ENCODE data around the gene THADA.
"Not testable (repeated sequence)": the region's sequence is repeated elsewhere in the genome, so short reads cannot be mapped to it uniquely, and the experiment has no call there.

Gene THADA, protein sequence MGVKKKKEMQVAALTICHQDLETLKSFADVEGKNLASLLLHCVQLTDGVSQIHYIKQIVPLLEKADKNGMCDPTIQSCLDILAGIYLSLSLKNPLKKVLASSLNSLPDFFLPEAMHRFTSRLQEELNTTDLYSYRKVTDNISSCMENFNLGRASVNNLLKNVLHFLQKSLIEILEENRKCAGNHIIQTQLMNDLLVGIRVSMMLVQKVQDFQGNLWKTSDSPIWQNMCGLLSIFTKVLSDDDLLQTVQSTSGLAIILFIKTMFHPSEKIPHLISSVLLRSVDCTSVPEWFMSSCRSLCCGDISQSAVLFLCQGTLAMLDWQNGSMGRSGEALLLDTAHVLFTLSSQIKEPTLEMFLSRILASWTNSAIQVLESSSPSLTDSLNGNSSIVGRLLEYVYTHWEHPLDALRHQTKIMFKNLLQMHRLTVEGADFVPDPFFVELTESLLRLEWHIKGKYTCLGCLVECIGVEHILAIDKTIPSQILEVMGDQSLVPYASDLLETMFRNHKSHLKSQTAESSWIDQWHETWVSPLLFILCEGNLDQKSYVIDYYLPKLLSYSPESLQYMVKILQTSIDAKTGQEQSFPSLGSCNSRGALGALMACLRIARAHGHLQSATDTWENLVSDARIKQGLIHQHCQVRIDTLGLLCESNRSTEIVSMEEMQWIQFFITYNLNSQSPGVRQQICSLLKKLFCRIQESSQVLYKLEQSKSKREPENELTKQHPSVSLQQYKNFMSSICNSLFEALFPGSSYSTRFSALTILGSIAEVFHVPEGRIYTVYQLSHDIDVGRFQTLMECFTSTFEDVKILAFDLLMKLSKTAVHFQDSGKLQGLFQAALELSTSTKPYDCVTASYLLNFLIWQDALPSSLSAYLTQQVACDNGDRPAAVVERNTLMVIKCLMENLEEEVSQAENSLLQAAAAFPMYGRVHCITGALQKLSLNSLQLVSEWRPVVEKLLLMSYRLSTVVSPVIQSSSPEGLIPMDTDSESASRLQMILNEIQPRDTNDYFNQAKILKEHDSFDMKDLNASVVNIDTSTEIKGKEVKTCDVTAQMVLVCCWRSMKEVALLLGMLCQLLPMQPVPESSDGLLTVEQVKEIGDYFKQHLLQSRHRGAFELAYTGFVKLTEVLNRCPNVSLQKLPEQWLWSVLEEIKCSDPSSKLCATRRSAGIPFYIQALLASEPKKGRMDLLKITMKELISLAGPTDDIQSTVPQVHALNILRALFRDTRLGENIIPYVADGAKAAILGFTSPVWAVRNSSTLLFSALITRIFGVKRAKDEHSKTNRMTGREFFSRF (N-terminal part only)

GRCh38 chr2:43595603-43596412 lies at the start of gene THADA:
Gene THADA, minus strand, starts transcription at chr2:43596038. Its CDS starts 3,646 bp downstream, at chr2:43592392.
- peak; percentile 89 for DNase-seq (ENCODE audit: low read depth, low spot score)

GRCh38 chr2:43643680-43644079 lies 47.8 kb upstream of the THADA start:
- no peak for DNase-seq (ENCODE audit: low read depth, low spot score)

DNA sequence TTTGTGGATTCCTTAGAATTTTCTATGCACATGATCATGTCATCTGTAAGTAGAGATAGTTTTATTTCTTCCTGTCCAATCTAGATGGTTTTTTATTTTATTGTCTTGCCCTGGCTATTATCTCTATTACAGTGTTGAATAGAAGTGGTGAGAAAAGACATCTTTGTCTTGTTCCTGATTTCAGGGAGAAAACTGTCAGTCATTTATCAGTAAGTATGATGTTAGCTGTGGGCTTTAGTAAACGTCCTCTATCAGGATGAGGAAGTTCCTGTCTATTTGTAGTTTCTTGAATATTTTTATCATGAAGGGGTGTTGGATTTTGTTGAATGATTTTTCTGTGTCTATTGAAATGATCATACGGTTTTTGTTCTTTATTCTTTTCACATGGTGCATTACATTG lies 46.5 kb upstream of the THADA start:
- DNase-seq (ENCODE audit: low read depth, low spot score), result no peak

- peak; percentile 56 for DNase-seq (ENCODE audit: low read depth, low spot score)
Measured at GRCh38 chr2:43637030-43637803, 41.4 kb upstream of the THADA start, which contains the start of gene PLEKHH2. Gene PLEKHH2, plus strand, starts transcription at chr2:43637260. Its CDS starts 7,414 bp downstream, at chr2:43644674.

DNA sequence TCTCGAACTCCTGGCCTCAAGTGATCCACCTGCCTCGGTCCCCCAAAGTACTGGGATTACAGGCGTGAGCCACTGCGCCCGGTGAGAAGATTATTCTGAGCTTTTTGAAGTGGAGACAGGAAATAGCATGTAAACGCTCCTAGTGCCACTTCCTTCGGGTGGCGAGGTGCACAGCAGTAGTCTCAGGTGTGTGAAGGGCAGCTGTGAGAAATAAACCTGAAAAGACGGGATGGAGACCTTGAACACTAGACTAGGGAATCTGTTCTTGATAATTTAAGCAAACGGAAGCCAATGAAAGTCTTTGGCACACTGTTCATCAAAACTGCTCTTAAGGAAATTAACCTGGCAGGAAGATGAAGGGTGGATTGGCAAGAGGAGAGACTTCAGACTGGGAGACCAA lies 40.8 kb upstream of the THADA start:
- DNase-seq (ENCODE audit: low read depth, low spot score), result no peak

DNA sequence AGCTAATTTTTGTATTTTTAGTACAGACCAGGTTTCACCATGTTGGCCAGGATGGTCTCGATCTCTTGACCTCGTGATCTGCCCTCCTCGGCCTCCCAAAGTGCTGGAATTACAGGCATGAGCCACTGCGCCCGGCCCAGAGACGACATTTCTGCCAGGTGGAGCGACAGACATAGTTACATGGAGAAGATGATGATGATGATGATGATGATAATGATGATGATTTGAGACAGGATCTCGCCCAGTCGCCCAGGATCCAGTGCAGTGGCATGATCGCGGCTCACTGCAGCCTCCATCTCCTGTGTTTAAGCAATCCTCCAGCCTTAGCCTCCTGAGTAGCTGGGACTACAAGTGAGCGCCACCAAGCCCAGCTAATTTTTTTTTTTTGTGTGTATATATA lies 40.3 kb upstream of the THADA start:
- DNase-seq (ENCODE audit: low read depth, low spot score), result not testable (repeated sequence)

- no peak for DNase-seq (ENCODE audit: low read depth, low spot score)
Measured at GRCh38 chr2:43634604-43635306, 38.9 kb upstream of the THADA start.

GRCh38 chr2:43631618-43632317 lies 35.9 kb upstream of the THADA start:
- DNase-seq (ENCODE audit: low read depth, low spot score), result no peak

GRCh38 chr2:43622931-43623451 lies 27.2 kb upstream of the THADA start:
- DNase-seq (ENCODE audit: low read depth, low spot score), result no peak

DNA sequence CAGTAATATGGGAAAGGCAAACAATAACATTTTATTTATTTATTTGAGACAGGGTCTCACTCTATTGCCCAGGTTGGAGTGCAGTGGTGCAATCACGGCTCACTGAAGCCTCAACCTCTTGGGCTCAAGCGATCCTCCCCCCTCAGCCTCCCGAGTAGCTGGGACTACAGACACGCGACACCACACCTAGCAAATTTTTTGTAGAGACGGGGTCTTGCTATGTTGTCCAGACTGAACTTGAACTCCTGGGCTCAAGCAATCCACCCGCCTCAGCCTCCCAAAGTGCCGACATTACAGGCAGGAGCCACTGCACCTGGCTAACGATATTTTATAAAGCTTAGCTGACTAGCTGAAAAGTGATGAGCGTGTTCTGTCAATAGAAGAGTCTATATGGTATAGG lies 23.7 kb upstream of the THADA start:
- no peak for DNase-seq (ENCODE audit: low read depth, low spot score)

- no peak for DNase-seq (ENCODE audit: low read depth, low spot score)
Measured at GRCh38 chr2:43616967-43617680, 21.3 kb upstream of the THADA start.

GRCh38 chr2:43612944-43613343 lies 17.1 kb upstream of the THADA start:
- no peak for DNase-seq (ENCODE audit: low read depth, low spot score)

DNA sequence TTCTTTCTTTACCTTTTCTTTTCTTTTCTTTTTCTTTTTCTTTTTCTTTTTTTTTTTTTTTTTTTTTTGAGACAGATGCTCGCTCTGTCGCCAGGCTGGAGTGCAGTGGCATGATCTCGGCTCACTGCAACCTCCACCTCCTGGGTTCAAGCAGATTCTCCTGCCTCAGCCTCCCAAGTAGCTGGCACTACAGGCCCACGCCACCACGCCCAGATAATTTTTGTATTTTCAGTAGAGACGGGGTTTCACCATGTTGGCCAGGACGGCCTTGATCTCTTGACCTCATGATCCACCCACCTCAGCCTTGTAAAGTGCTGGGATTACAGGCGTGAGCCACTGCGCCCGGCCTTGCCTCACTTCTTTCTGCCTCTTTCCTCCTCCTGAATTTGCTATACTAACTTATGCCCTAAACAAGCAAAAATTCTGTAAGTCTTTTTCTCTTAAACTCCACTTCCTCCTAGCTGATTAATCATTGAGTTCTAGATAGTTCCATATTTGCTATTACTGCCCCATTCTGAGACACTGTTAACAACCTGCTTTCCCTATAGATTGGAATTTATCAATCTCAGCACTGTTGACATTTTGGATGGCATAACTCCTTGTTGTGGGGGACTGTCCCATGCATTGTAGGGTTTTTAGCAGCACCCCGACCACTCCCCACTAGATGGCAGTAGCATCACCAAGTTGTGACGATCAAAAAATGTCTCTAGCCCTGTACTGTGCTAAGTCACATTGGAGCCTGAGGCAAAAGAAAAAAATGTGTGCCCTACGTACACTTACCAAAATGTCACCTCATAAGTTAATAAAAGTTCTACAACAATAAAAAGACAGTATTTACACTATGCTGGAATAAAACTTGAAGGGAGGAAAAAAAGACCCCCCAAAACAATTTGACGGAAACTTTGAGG lies 16.4 kb upstream of the THADA start:
- DNase-seq (ENCODE audit: low read depth, low spot score), result peak; percentile 55

- DNase-seq (ENCODE audit: low read depth, low spot score), result no peak
Measured at GRCh38 chr2:43610361-43610760, 14.5 kb upstream of the THADA start.

DNA sequence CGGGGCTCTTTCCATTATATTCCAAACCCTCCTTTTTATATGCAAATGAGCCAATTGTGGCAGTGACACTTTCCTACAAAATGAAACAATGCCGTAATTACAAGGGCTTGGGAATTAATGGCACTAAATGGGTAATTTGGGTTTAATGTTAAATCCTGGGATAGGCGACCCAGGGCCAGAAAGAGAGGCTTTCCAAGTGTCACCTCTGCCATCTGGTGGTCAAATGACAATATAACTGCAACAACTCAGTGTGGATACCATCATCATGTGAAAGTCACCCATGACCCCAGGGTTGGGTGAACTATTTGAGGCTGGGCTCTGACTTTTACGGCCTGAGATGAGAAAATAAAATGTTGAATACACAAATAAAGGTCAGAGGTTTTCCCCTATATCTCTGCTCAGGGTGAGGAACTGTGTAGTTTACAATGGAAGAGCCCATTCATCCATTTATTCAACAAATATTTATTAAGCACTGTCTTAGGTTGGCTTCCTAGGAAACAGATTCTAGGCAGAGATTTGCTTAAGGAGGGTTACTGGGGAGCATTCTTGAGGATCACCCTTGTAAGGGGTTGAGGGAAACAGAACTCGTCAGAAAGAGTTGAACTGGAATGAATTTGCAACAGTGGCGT lies 13.6 kb upstream of the THADA start:
- no peak for DNase-seq (ENCODE audit: low read depth, low spot score)

DNA sequence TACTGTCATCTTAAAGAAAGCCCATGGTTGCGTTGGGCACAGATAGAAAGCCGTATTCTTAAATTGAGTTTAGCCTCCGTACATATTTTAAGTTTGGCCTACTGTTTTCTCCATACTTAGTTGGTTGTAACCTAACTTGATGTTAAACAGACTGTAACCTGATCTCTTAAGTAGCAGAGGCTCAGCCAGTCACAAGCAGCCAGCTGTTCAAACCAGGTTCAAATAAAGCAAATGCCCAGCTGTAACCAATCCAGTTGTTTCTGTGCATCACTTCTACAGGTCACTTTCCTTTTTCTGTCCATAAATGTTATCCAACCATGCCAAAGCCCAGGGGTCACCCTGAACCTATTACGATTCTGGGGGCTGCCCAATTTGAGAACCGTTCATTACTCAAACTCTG lies 10.0 kb upstream of the THADA start:
- DNase-seq (ENCODE audit: low read depth, low spot score), result no peak
